ENCODE results near the gene DYRK1B.

- no peak for TF ChIP-seq CTCF (IDR thresholded peaks at IDR 0.05)
- no peak for TF ChIP-seq POLR2A (IDR thresholded peaks at IDR 0.05)
Observed at GRCh38 chr19:39827216-39827615, 6.7 kb downstream of the DYRK1B start.

Measured in adrenal gland (tissue), 5 donors.